GM23338 (cell line): ENCODE data around the gene MALRD1. TPM values are rescaled to one million over a fixed set of nuclear protein-coding genes. Genes with fewer than 3 reads are reported as not detected.

Experiments used
- ATAC-seq: fragments of 200-7000 bp; cut with Tn5 transposase; 3 replicates; pipeline ENCODE4 v1.9.1; 2020
- DNase-seq: peaks from one replicate; pipeline ENCODE4 v3.0.0-alpha.2; 2015; ENCODE audit warnings: low spot score
- H2AFZ ChIP-seq: fragments of 200-600 bp; sonication (generic); 2 replicates; pipeline ENCODE4 v1.8.0; 2016; ENCODE audit warnings: antibody characterized with exemption, mild to moderate bottlenecking, moderate library complexity
- H3F3A ChIP-seq: fragments of 200-600 bp; sonication (generic); replicated peaks from 2 replicates; pipeline ENCODE4 v1.8.0; 2017; ENCODE audit warnings: antibody characterized with exemption, mixed run types, low read depth
- H3K27ac ChIP-seq: fragments of 200-600 bp; sonication (generic); 2 replicates; pipeline ENCODE4 v1.6.1; 2016; ENCODE audit warnings: low read depth
- H3K27me3 ChIP-seq: fragments of 200-600 bp; sonication (generic); 2 replicates; pipeline ENCODE4 v1.8.0; 2016; ENCODE audit warnings: mild to moderate bottlenecking, mixed run types, moderate library complexity; ENCODE audit not compliant: insufficient read depth
- H3K36me3 ChIP-seq: fragments of 200-600 bp; sonication (generic); 2 replicates; pipeline ENCODE4 v1.8.0; 2016; ENCODE audit warnings: mild to moderate bottlenecking; ENCODE audit not compliant: insufficient read depth
- H3K4me1 ChIP-seq: fragments of 200-600 bp; sonication (generic); 2 replicates; pipeline ENCODE4 v1.8.0; 2016; ENCODE audit warnings: mild to moderate bottlenecking, moderate library complexity; ENCODE audit not compliant: insufficient read depth
- H3K4me2 ChIP-seq: fragments of 200-600 bp; sonication (generic); 2 replicates; pipeline ENCODE4 v1.7.1; 2017; ENCODE audit warnings: mixed run types
- H3K4me3 ChIP-seq: fragments of 200-600 bp; sonication (generic); 2 replicates; pipeline ENCODE4 v1.6.1; 2016; ENCODE audit warnings: mixed run types
- H3K79me2 ChIP-seq: fragments of 200-600 bp; sonication (generic); replicated peaks from 2 replicates; pipeline ENCODE4 v1.8.0; 2017; ENCODE audit warnings: mild to moderate bottlenecking; ENCODE audit not compliant: insufficient read depth
- H3K9me2 ChIP-seq: fragments of 200-600 bp; sonication (generic); 2 replicates; pipeline ENCODE4 v1.8.0; 2017; ENCODE audit not compliant: insufficient read depth
- H4K20me1 ChIP-seq: fragments of 200-600 bp; sonication (generic); replicated peaks from 2 replicates; pipeline ENCODE4 v1.8.0; 2017; ENCODE audit warnings: mild to moderate bottlenecking; ENCODE audit not compliant: insufficient read depth
- H3K27ac Mint-ChIP-seq: 2 replicates; pipeline ENCODE4 v1.8.0; 2020; ENCODE audit warnings: inconsistent platforms, mild to moderate bottlenecking, moderate library complexity, mixed read lengths
- H3K27me3 Mint-ChIP-seq: 3 replicates; pipeline ENCODE4 v1.8.0; 2022; ENCODE audit warnings: low read depth, mild to moderate bottlenecking, moderate library complexity, mixed read lengths, inconsistent platforms; ENCODE audit not compliant: insufficient read depth, poor library complexity
- H3K36me3 Mint-ChIP-seq: 3 replicates; pipeline ENCODE4 v1.8.0; 2021; ENCODE audit warnings: low read depth, mild to moderate bottlenecking, inconsistent platforms, moderate library complexity, mixed read lengths
- H3K4me1 Mint-ChIP-seq: 3 replicates; pipeline ENCODE4 v1.8.0; 2020; ENCODE audit warnings: mild to moderate bottlenecking, inconsistent platforms, mixed read lengths
- H3K4me3 Mint-ChIP-seq: 3 replicates; pipeline ENCODE4 v1.8.0; 2021; ENCODE audit warnings: moderate library complexity, mild to moderate bottlenecking, inconsistent platforms, mixed read lengths
- H3K9me3 Mint-ChIP-seq: 3 replicates; pipeline ENCODE4 v1.8.0; 2020; ENCODE audit warnings: moderate library complexity, mild to moderate bottlenecking, inconsistent platforms, mixed read lengths
- EZH2 ChIP-seq: fragments of 200-600 bp; sonication (generic); IDR thresholded peaks from one replicate; pipeline ENCODE4 v1.8.0; 2017; ENCODE audit warnings: antibody characterized with exemption, mild to moderate bottlenecking, low read depth; ENCODE audit not compliant: unreplicated experiment
- JUNB ChIP-seq: IDR thresholded peaks from one replicate; pipeline ENCODE4 v1.6.1; 2016; ENCODE audit warnings: antibody characterized with exemption; ENCODE audit not compliant: unreplicated experiment
- NANOG ChIP-seq: IDR thresholded peaks from 2 replicates; pipeline ENCODE4 v1.6.1; 2016; ENCODE audit warnings: antibody characterized with exemption, borderline replicate concordance
- POLR2AphosphoS5 ChIP-seq: IDR thresholded peaks from 2 replicates; pipeline ENCODE4 v1.6.1; 2016; ENCODE audit warnings: antibody characterized with exemption, low read depth
- polyA plus RNA-seq: library from polyadenylated mRNA; unstranded; fragments of >200 nt; fragmentation: Nextera tagmentation; extraction: Ambion mirVana; gene quantifications from 2 replicates; pipeline ENCODE4 v1.2.1, GENCODE V29; 2016
- total RNA-seq: library from RNA; depleted of rRNA; stranded (reverse); fragments of >200 nt; shearing (Covaris generic); gene quantifications from 2 replicates; pipeline ENCODE4 v1.2.3, GENCODE V29; 2014
- TF ChIP-seq, protein P1 (sequence below): fragments of 250-450 bp; sonication (Bioruptor Pico); IDR thresholded peaks from 2 replicates; pipeline ENCODE4 v1.5.0; 2020; ENCODE audit warnings: mild to moderate bottlenecking, moderate library complexity
- TF ChIP-seq, protein P2 (sequence below): IDR thresholded peaks from 2 replicates; pipeline ENCODE4 v1.6.1; 2016; ENCODE audit warnings: antibody characterized with exemption

The MALRD1 gene
- total and polyA plus RNA-seq, 2 experiments from 2014 or later = 0.42 to 1.9 TPM

DNA sequence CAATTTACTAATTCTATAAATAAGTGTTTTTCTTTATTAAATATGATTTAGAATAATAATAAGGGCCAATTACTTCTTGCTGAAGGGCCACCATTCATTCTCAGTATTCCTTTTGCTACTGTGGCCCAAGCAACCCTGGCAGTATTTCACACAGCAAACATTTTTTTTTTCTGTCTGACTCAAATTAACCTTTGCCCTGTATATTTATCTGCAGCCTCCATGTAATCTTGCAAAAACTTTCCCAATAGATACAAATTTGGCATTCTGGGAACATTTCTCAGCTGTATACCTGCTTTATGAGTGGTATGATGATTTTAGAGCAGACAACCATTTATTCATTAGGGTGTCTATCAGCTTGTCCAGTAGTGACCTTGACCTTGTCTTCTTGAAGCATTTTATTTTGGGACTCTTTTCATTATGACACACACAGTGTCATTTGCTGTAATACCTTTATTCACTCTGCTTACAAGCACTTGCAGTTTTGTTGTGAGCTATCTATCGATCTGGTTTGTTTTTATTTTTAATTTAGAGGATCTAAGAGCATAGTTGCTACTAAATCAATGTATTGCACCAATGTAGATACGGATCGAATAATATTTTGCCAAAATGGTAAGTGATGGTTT lies 607.9 kb downstream of the MALRD1 start:
- Histone ChIP-seq H3K36me3 (no peaks in the 10 kb centered on the region), H3F3A (no peaks in the 10 kb centered on the region), H3K4me1 (no peaks in the 10 kb centered on the region), H4K20me1 (no peaks in the 10 kb centered on the region), H3K79me2 (no peaks in the 10 kb centered on the region), H3K27me3 (no peaks in the 10 kb centered on the region), H2AFZ (no peak overlapping the region), H3K9me2 (no peaks in the 10 kb centered on the region), H3K27ac (no peak overlapping the region), H3K4me3 (no peak overlapping the region), H3K4me2 (no peak overlapping the region)
- no peak for DNase-seq
- no peak for ATAC-seq
- no peaks in the 10 kb centered on the region for H3K27me3 Mint-ChIP-seq
- no peaks in the 10 kb centered on the region for H3K9me3 Mint-ChIP-seq
- H3K4me3 Mint-ChIP-seq = no peak overlapping the region
- TF ChIP-seq, protein P1, sequence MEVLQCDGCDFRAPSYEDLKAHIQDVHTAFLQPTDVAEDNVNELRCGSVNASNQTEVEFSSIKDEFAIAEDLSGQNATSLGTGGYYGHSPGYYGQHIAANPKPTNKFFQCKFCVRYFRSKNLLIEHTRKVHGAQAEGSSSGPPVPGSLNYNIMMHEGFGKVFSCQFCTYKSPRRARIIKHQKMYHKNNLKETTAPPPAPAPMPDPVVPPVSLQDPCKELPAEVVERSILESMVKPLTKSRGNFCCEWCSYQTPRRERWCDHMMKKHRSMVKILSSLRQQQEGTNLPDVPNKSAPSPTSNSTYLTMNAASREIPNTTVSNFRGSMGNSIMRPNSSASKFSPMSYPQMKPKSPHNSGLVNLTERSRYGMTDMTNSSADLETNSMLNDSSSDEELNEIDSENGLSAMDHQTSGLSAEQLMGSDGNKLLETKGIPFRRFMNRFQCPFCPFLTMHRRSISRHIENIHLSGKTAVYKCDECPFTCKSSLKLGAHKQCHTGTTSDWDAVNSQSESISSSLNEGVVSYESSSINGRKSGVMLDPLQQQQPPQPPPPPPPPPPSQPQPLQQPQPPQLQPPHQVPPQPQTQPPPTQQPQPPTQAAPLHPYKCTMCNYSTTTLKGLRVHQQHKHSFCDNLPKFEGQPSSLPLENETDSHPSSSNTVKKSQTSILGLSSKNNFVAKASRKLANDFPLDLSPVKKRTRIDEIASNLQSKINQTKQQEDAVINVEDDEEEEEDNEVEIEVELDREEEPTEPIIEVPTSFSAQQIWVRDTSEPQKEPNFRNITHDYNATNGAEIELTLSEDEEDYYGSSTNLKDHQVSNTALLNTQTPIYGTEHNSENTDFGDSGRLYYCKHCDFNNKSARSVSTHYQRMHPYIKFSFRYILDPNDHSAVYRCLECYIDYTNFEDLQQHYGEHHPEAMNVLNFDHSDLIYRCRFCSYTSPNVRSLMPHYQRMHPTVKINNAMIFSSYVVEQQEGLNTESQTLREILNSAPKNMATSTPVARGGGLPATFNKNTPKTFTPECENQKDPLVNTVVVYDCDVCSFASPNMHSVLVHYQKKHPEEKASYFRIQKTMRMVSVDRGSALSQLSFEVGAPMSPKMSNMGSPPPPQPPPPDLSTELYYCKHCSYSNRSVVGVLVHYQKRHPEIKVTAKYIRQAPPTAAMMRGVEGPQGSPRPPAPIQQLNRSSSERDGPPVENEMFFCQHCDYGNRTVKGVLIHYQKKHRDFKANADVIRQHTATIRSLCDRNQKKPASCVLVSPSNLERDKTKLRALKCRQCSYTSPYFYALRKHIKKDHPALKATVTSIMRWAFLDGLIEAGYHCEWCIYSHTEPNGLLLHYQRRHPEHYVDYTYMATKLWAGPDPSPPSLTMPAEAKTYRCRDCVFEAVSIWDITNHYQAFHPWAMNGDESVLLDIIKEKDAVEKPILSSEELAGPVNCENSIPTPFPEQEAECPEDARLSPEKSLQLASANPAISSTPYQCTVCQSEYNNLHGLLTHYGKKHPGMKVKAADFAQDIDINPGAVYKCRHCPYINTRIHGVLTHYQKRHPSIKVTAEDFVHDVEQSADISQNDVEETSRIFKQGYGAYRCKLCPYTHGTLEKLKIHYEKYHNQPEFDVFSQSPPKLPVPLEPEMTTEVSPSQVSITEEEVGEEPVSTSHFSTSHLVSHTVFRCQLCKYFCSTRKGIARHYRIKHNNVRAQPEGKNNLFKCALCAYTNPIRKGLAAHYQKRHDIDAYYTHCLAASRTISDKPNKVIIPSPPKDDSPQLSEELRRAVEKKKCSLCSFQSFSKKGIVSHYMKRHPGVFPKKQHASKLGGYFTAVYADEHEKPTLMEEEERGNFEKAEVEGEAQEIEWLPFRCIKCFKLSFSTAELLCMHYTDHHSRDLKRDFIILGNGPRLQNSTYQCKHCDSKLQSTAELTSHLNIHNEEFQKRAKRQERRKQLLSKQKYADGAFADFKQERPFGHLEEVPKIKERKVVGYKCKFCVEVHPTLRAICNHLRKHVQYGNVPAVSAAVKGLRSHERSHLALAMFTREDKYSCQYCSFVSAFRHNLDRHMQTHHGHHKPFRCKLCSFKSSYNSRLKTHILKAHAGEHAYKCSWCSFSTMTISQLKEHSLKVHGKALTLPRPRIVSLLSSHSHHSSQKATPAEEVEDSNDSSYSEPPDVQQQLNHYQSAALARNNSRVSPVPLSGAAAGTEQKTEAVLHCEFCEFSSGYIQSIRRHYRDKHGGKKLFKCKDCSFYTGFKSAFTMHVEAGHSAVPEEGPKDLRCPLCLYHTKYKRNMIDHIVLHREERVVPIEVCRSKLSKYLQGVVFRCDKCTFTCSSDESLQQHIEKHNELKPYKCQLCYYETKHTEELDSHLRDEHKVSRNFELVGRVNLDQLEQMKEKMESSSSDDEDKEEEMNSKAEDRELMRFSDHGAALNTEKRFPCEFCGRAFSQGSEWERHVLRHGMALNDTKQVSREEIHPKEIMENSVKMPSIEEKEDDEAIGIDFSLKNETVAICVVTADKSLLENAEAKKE (CRISPR knock-in tag) = no peak
- TF ChIP-seq, protein P2, sequence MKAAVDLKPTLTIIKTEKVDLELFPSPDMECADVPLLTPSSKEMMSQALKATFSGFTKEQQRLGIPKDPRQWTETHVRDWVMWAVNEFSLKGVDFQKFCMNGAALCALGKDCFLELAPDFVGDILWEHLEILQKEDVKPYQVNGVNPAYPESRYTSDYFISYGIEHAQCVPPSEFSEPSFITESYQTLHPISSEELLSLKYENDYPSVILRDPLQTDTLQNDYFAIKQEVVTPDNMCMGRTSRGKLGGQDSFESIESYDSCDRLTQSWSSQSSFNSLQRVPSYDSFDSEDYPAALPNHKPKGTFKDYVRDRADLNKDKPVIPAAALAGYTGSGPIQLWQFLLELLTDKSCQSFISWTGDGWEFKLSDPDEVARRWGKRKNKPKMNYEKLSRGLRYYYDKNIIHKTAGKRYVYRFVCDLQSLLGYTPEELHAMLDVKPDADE = no peak
- TF ChIP-seq NANOG (no peak), EZH2 (no peak)
- no peak overlapping the region for H3K27ac Mint-ChIP-seq
- H3K4me1 Mint-ChIP-seq = no peaks in the 10 kb centered on the region
- H3K36me3 Mint-ChIP-seq = no peaks in the 10 kb centered on the region

DNA sequence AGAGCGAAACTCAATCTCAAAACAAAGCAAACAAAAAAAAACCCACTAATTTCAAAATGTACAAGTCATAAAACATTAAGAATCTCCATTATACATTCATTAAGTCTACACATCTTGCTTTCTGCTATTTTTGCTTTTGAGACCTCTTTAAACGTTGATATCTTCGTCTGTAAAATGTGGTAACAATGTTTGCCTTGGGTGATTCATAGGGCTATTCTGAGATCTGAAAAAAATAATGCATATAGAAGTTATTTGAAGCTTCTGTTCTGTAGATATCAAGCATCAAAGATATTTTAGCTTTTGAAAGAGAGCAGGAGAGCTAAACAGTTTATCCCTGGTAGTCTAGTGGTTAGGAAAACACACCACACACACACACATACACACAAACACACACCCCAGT lies 609.5 kb downstream of the MALRD1 start:
- Histone ChIP-seq H3K27me3 (no peaks in the 10 kb centered on the region), H2AFZ (no peak overlapping the region), H3K36me3 (no peaks in the 10 kb centered on the region), H3K79me2 (no peaks in the 10 kb centered on the region), H3K27ac (no peak overlapping the region), H3K9me2 (no peaks in the 10 kb centered on the region), H4K20me1 (no peaks in the 10 kb centered on the region), H3F3A (no peaks in the 10 kb centered on the region), H3K4me3 (no peak overlapping the region), H3K4me2 (no peak overlapping the region), H3K4me1 (no peaks in the 10 kb centered on the region)
- H3K4me3 Mint-ChIP-seq = no peak overlapping the region
- H3K4me1 Mint-ChIP-seq = no peaks in the 10 kb centered on the region
- H3K27ac Mint-ChIP-seq = no peak overlapping the region
- no peaks in the 10 kb centered on the region for H3K36me3 Mint-ChIP-seq
- no peaks in the 10 kb centered on the region for H3K27me3 Mint-ChIP-seq
- TF ChIP-seq JUNB (no peak), POLR2AphosphoS5 (no peak)
- no peak for DNase-seq
- no peak for ATAC-seq
- H3K9me3 Mint-ChIP-seq = no peaks in the 10 kb centered on the region
